Measurements from ENCODE around the gene GRIN3B.

GRIN3B gene

GRCh38 chr19:996051-996838, 4.0 kb upstream of the GRIN3B start:
- no peak for DNase-seq (ENCODE audit: low read depth)
- H3K4me3 ChIP-seq (ENCODE audit: low read depth, low read length), result no peak overlapping the region
- TF ChIP-seq CTCF (IDR thresholded peaks at IDR 0.05; ENCODE audit: low read depth, low read length, missing control alignments), result no peak

GRCh38 chr19:998064-998463, 2.2 kb upstream of the GRIN3B start:
- H3K4me3 ChIP-seq (ENCODE audit: low read depth, low read length), result no peak overlapping the region
- no peak for DNase-seq (ENCODE audit: low read depth)
- TF ChIP-seq CTCF (IDR thresholded peaks at IDR 0.05; ENCODE audit: low read depth, low read length, missing control alignments), result no peak

GRCh38 chr19:999379-999719, 870 bp upstream of the GRIN3B start:
- DNase-seq (ENCODE audit: low read depth), result no peak
- H3K4me3 ChIP-seq (ENCODE audit: low read depth, low read length), result no peak overlapping the region
- TF ChIP-seq CTCF (IDR thresholded peaks at IDR 0.05; ENCODE audit: low read depth, low read length, missing control alignments), result no peak

GRCh38 chr19:1000591-1001537, 645 bp downstream of the GRIN3B start:
- no peak for DNase-seq (ENCODE audit: low read depth)
- no peak for TF ChIP-seq CTCF (IDR thresholded peaks at IDR 0.05; ENCODE audit: low read depth, low read length, missing control alignments)

GRCh38 chr19:1001538-1002166, 1.4 kb downstream of the GRIN3B start:
- H3K4me3 ChIP-seq (ENCODE audit: low read depth, low read length), result no peak overlapping the region
- no peak for DNase-seq (ENCODE audit: low read depth)
- peak; percentile 91 for TF ChIP-seq CTCF (IDR thresholded peaks at IDR 0.05; ENCODE audit: low read depth, low read length, missing control alignments)

More at GRCh38 chr19:1000591-1001537, 645 bp downstream of the GRIN3B start:
- no peak overlapping the region for H3K4me3 ChIP-seq (ENCODE audit: low read depth, low read length)

- TF ChIP-seq CTCF (IDR thresholded peaks at IDR 0.05; ENCODE audit: low read depth, low read length, missing control alignments), result no peak
- H3K4me3 ChIP-seq (ENCODE audit: low read depth, low read length), result no peak overlapping the region
Measured at GRCh38 chr19:1002600-1002999, 2.4 kb downstream of the GRIN3B start.

More at GRCh38 chr19:1002600-1002999, 2.4 kb downstream of the GRIN3B start:
- DNase-seq (ENCODE audit: low read depth), result no peak
